HepG2 (cell line): Measurements from ENCODE around the gene CHSY3.

ENCODE experiments used
- CBX5 ChIP-seq: sonication (generic); formaldehyde crosslinking; IDR thresholded peaks from 2 replicates; pipeline ENCODE4 v1.4.0; 2020; ENCODE audit warnings: missing genetic modification reagents, borderline replicate concordance
- JUN ChIP-seq: sonication (generic); formaldehyde crosslinking; IDR thresholded peaks from 2 replicates; pipeline ENCODE4 v1.4.0; 2020; ENCODE audit warnings: mild to moderate bottlenecking, missing genetic modification reagents
- ONECUT2 ChIP-seq: sonication (generic); formaldehyde crosslinking; IDR thresholded peaks from 2 replicates; pipeline ENCODE4 v1.4.0; 2020; ENCODE audit warnings: missing genetic modification reagents
- ZBTB38 ChIP-seq: sonication (generic); formaldehyde crosslinking; IDR thresholded peaks from 2 replicates; pipeline ENCODE4 v1.5.1; 2020; ENCODE audit warnings: mild to moderate bottlenecking, missing genetic modification reagents
- ZFP1 ChIP-seq: IDR thresholded peaks from 2 replicates; pipeline ENCODE4 v1.6.1; 2016
- ZFX ChIP-seq: sonication (generic); formaldehyde crosslinking; IDR thresholded peaks from 2 replicates; pipeline ENCODE4 v1.4.0; 2020; ENCODE audit warnings: mild to moderate bottlenecking, low read depth, missing genetic modification reagents, moderate library complexity
- TF ChIP-seq, protein P1 (sequence below): IDR thresholded peaks from 2 replicates; pipeline ENCODE4 v1.6.1; 2016; ENCODE audit warnings: low read depth, borderline replicate concordance

DNA sequence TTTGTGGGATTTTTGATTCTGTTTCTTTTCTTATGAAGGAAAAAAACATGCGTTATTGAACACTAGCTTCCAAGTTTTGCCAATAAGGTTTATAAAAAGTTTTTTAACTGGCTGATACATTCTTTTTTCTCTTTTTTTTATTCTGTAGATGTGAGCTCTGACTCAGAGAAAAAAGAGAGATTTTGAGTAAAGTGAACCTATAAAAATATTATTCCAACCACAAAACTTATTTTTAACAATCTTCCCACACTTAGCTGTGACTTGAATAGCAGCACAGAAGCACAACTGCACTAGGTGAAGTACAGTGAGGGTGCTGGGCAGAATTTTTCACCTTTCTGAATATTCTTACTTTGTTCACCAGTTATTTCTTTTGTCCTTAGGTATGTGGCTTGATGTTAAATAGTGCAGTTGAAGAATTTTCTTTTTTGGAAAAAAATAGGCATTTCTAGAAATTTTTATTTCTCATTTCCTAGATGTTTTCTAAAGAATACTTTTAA is 41.6 kb downstream of the CHSY3 start:
- TF ChIP-seq ZFX (CRISPR knock-in tag): no peak
- TF ChIP-seq, protein P1, sequence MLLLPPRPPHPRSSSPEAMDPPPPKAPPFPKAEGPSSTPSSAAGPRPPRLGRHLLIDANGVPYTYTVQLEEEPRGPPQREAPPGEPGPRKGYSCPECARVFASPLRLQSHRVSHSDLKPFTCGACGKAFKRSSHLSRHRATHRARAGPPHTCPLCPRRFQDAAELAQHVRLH (CRISPR knock-in tag): no peak
- no peak for TF ChIP-seq ZFP1 (CRISPR knock-in tag)
- no peak for TF ChIP-seq ZBTB38 (CRISPR knock-in tag)
- TF ChIP-seq CBX5 (CRISPR knock-in tag): no peak
- no peak for TF ChIP-seq ONECUT2 (CRISPR knock-in tag)
- no peak for TF ChIP-seq JUN (CRISPR knock-in tag)
